ENCODE data around the gene GRK5. TPM values are rescaled to one million over a fixed set of nuclear protein-coding genes. Genes with fewer than 3 reads are reported as not detected.

The GRK5 gene
- total and polyA plus RNA-seq, 9 of the 15 experiments (the other 6 are each of a cell fraction or from before 2014, with no cell fraction given), result 0.46 to 0.83 (median 0.67) TPM; not detected in 2

DNA sequence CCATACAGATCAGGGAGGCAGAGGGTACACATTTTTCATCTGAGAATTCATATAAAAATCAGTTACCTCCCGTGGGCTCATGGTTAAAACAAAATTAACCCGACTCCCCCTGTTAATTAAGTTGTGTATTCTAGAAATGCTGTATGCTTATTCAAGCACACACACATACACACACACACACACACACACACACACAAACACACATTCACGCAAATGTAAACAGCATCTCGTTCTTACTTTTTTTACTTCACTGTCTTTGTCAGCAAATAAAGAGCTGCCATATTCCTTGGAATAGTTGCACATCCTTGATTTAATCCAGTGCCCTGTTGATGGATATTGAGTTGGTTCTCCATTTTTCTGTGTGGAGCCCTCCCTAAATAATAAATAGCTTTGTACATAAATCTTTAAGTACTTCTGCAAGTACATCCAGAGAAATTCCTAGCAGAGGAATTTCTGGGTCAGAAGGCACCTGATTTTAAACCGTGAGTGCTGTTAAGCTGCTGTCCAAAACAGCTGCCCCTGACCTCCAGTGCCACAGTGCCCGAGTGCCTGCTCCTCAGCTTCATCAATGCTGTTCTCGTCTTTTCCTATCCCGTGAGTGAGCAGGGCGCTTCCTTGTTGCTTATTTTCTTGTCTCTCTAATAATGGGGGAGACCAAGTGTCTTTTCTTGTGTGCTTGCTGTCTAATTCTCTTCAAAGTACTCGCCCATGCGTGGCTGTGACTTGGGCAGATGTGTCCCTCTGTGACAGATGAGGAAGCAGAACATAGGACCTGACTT, 217.9 kb downstream of the GRK5 start:
- H3K4me2 ChIP-seq (ENCODE audit: insufficient read depth, low read length), result no peak overlapping the region
- H3K9me3 ChIP-seq (replicated peaks; ENCODE audit: control insufficient read depth, insufficient read depth, low read depth, low read length), result no peaks in the 10 kb centered on the region
- no peaks in the 10 kb centered on the region for H4K20me1 ChIP-seq (replicated peaks; ENCODE audit: control insufficient read depth, insufficient read depth, low read length)
- H3K4me1 ChIP-seq (replicated peaks in 1 of 2; ENCODE audit: control insufficient read depth in 2 of 2, insufficient read depth in 2 of 2, low read length in 2 of 2), result peaks cover 0 to 4% of the 10 kb centered on the region in 2 experiments; a peak in 3 of 5 replicates
- H3K9ac ChIP-seq (ENCODE audit: insufficient read depth in 1 of 2, low read depth in 2 of 2, low read length in 2 of 2), result no peak overlapping the region
- no peak overlapping the region for H3K27ac ChIP-seq (ENCODE audit: extremely low read depth, low read depth, low read length)
- ChIA-PET CTCF (ENCODE audit: low intra/inter-chr PET ratio) (no interaction called here), POLR2A (no interaction called here)
- BruUV-seq (replicated peaks), result no TSS peak
- intact Hi-C loops (cut with micrococcal nuclease) (no loop called here), in situ Hi-C loops (cut with MboI) (no loop called here)
- H3K36me3 ChIP-seq (ENCODE audit: control insufficient read depth, insufficient read depth, low read length), result no peaks in the 10 kb centered on the region
- H2AFZ ChIP-seq (ENCODE audit: low read depth, low read length), result no peak overlapping the region
- ATAC-seq (no peak), FAIRE-seq (no peak), DNase-seq (ENCODE audit: extremely low read depth in 1 of 4, low spot score in 3 of 4) (no peak)
- no peak for TF ChIP-seq POU5F1 (IDR thresholded peaks at IDR 0.05; ENCODE audit: borderline replicate concordance, low read depth, low read length, partially characterized antibody)
- TF ChIP-seq ZBTB34 (CRISPR knock-in tag; IDR thresholded peaks at IDR 0.05), result no peak
- no peak for TF ChIP-seq SAFB (IDR thresholded peaks at IDR 0.05; ENCODE audit: borderline replicate concordance, low read depth, low read length)
- TF ChIP-seq THAP12 (CRISPR knock-in tag; IDR thresholded peaks at IDR 0.05), result no peak
- TF ChIP-seq TCFL5 (CRISPR knock-in tag; conservative IDR thresholded peaks at IDR 0.05), result no peak
- TF ChIP-seq, protein P1, sequence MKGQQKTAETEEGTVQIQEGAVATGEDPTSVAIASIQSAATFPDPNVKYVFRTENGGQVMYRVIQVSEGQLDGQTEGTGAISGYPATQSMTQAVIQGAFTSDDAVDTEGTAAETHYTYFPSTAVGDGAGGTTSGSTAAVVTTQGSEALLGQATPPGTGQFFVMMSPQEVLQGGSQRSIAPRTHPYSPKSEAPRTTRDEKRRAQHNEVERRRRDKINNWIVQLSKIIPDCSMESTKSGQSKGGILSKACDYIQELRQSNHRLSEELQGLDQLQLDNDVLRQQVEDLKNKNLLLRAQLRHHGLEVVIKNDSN (CRISPR knock-in tag; IDR thresholded peaks at IDR 0.05), result no peak
- no peak for TF ChIP-seq SRSF1 (IDR thresholded peaks at IDR 0.05; ENCODE audit: low read depth, low read length)
- TF ChIP-seq EP400 (IDR thresholded peaks at IDR 0.05), result no peak
- no peak for TF ChIP-seq DMBX1 (CRISPR knock-in tag; IDR thresholded peaks at IDR 0.05; ENCODE audit: borderline replicate concordance)
- no peaks in the 10 kb centered on the region for H3K79me2 ChIP-seq (ENCODE audit: control insufficient read depth, insufficient read depth, low read length)
- H3K9me1 ChIP-seq (ENCODE audit: control insufficient read depth, insufficient read depth, low read length), result no peaks in the 10 kb centered on the region
- 5% methylated on average over 11 of the region's 11 CpGs for WGBS (ENCODE audit: insufficient coverage, low coverage, missing lambda C conversion rate)
- H3K4me3 ChIP-seq, result no peak overlapping the region
- H3K27me3 ChIP-seq (ENCODE audit: control insufficient read depth in 2 of 2, insufficient read depth in 2 of 2, low read length in 2 of 2), result peaks cover 0 to 22% of the 10 kb centered on the region in 2 experiments; a peak in 2 of 5 replicates

All from K562 (cell line).